GM18498 (cell line): ENCODE data around the gene SELENBP1.

Source experiments
- ATAC-seq: cut with Tn5 transposase; IDR thresholded peaks from one replicate; pipeline ENCODE4 v1.9.1; 2021; ENCODE audit warnings: mild to moderate bottlenecking, moderate library complexity; ENCODE audit not compliant: unreplicated experiment

SELENBP1 gene

DNA sequence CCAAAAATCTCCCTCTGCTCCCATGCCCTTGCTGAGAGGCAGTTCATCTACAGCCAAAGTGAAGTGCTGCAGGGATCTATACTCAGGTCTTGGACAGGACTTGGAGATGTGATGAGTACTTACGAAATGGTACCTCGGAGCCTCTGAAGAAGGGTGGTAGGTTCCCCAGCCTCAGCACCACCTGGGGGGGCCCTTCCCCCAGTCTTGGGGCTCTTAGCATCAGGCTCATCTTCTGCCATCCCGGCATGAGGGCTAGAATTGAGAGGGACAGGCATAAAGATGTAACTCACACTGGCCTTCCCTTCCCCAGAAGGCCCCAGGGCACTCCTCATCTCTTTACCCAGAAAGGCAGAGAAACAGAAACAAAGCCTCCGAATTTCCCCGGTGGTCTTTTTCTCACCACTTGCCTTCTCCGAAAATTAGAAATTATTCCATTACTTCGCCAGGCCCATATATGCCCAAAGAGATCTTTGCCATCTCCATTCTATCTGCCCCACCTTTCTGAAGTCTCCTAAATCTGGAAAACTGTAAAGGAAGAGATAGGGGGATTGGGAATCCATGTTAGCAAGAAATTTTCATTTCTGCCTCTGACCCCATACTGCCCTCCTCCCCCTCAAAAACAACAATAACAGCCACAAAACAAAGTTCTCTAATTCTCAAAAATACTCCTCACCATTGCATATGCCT, 26.3 kb downstream of the SELENBP1 start:
- ATAC-seq = no peak

DNA sequence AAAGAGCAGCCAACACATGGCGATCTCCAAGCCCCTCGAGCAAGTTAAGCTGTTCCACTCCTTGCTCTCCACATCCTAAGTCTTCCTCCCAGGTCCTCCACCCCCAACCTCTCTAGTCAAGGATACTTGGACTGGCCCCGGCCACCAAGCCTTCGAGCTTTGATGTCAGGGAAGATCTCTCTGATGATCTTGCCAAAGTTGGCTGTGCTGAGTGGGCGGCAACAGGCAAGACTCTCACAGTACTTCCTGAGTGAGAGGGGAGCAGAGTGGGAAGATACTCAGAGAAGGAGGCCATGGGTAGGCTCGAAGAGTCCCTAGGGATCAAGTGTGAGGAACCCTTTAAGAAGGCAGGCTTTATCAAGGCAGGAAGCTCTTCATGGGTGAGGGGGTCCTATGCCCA, 28.2 kb downstream of the SELENBP1 start:
- no peak for ATAC-seq

DNA sequence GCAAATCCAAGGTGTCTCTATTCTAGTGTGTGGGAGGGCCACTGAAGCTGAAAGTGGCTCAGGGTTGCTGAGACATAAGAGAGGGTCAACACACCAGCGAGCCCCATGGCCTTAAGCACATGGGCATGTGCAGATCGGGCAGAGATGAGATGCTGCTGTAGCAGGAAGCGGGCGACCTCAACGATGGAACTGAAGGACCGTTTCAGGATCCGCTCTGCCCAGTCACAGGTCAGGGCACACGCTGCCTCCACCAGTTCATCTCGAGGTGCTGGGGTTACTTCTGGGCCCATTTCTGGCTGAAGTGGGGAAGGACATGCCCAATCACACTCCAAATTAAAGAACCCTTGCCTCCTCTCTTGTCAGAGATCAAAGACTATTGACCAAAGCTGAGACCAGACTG, 28.9 kb downstream of the SELENBP1 start:
- no peak for ATAC-seq

DNA sequence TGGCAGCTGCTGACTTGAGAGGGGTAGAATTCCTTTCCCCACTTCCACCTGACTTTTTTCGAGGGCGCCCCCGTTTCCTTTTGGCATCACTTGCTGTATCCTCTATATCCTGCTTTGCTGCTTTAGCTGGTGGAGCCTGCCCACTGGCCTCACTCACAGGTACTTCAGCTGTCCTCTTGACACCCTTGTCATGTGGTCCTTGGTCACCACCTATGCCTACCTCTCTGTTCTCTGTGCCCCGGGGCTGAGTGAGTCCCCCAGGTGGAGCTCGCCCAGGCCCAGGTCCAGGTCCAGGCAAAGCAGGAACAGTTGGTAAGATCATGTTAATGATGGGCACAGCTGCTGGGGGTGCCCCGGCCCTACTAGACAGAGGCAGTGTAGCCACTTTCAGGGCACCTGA, 29.9 kb downstream of the SELENBP1 start:
- ATAC-seq = no peak

DNA sequence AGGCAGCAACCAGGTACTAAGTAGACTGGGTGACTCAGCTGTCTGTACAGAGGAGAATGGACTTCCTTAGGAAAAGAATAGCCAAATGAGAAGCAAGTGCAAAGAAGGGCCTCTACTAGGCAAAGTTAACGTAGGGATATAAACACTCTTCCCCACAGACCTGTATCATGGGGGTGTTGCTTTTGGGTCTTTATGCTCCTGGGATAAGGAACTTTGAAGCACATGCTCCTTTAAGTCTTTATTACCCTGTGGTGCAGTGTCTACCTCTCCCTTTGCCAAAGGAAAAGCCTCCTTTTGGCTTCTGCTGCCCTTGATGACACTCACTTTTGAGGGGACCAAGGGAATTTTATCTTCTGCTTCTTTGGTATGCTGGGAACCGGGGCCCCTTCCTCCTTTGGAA, 30.5 kb downstream of the SELENBP1 start:
- no peak for ATAC-seq

DNA sequence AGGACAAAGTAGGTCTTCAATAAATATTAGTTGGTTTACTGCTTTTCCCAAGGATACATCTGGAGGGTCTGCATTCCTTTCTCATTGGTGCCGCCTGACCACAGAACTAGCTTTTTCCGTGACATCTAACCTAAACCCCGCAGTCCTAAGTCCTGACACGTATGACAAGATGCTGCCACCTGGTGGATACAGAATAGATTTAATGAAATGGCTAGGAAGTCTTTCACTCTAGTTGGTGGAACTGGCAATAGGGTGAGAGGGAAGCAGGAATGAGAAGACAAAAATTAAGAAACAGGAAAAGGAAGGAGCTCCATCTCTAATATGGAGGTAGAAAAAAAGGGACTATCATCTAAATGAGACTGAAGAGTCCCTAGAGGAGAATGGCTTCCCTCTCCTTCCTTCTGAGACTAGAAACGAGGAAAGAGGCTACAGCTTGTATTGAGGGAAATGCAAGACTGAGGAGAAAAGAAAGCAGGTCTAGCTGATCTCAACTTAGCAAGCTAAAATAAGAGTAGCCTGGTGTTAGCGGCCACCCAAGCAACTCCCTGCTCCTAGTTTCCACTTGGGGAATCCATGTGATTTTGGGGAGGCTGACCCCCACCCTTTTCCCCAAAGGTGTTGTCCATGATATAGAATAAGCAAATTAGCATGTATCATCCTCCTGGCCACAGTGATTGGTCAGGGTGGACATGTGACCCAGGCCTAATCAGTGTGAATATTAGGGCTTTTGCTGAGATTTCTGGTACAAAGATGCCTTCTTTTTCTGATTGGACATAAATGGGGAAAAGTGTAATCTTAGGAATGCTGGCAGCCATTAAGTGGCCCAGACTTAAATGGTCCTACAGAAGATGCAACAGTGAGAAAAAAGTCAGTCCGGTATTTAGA, 31.4 kb downstream of the SELENBP1 start:
- no peak for ATAC-seq

DNA sequence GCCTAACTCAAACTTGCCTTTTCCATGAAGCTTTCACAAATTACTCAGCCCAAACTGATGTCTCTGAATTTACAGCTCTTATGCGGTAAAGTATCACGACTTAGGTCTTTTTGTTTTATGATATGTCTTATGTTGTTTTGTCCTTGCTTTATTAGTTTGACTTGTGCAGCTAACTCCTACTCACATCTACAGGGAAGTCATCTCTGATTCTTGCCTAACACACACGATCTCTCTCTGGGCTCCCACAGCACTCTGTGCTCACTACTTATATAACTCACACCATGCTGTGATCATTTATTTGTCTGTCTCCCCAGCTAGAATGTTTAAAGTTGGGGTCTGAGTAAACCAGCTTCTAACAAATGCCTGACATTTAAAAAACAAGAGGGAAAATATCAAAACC, 35.9 kb downstream of the SELENBP1 start:
- no peak for ATAC-seq

DNA sequence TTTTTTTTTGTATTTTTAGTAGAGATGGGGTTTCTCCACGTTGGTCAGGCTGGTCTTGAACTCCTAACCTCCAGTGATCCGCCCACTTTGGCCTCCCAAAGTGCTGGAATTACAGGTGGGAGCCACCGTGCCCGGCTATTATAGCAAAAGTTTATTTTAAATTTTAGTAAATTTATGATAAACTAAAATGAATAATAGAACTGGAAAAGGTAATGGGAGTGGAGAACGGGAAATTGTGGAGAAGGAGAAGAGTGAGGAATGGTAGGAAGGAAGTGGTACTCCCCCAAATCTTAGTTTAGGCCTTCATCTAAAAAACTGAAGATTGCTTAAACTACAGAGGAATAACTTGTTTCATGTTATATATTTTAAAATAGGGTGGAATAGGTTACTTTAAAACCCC, 37.7 kb downstream of the SELENBP1 start:
- no peak for ATAC-seq

DNA sequence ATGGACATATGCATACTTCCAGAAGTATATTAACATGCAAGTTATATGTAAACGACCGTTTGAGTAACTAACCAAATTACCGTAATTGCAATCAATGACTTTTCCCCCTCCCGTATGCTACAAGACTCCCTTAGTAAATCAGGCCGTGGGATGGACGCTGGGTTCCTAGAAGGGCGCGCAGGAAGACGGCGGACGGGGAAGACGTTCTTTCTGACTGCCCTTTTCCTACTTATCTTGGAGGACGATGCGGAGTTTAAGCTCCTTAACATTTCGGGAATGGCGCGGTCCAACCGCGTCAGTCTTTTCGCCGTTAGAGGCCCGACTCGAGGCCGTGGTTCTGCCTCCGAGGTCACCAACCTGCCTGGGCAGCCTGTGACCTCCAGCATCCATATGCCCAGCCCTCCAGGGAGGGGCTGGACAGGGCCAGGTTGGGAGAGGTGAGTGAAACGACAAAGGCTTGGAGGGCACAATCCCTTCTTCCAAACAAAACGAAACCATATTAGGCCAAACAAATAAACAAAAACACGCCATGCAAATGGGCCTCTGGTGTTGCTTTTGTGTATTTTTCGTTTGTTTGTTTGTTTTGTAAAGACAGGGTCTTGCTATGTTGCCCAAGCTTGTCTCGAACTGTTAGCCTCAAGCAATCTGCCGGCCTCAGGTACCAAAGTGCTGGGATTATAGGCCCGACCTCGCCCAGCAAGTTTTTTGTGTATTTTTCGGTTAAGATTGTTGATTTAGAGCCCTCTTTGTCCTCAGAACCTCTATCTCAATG, 44.4 kb downstream of the SELENBP1 start:
- peak; percentile 18 for ATAC-seq

DNA sequence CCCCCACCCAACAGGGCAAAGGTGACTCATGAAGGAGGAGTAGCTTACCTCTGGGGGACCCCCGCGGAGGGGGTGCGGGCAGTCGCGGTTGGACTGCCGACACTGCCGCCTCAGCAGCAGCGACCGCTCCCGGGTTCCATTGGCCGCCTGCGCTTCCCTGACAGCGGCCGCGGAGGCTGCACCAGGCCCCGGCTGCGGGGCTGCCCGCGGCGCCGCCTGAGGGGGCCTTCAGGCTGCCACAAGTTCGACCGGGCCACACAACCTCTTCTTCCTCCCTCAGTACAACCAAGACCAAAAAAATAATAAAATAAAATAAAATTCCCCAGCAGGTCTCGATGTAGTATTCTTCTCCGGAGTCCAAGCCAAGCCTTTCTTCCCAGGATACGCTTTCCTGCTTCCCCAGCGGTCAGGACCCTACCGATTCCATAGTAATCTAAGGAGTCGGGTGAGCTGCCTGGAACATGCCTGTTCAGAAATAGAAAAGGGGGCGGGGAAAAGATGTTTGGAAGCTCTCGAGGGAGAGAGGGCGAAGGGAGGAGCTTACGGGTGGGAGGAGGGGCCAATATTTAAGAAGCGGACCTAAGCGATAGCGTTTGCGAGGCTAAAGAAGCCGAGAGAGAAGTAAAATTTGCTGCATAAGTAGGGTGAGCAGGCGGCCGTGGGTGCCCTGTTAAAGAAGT, 45.1 kb downstream of the SELENBP1 start, which contains the start of gene PI4KB:
TSS of gene PI4KB (minus strand) at position 194 of the 680 bp plus-strand sequence. CDS start 10,935 bp downstream, outside the sequence.
- peak; percentile 85 for ATAC-seq

DNA sequence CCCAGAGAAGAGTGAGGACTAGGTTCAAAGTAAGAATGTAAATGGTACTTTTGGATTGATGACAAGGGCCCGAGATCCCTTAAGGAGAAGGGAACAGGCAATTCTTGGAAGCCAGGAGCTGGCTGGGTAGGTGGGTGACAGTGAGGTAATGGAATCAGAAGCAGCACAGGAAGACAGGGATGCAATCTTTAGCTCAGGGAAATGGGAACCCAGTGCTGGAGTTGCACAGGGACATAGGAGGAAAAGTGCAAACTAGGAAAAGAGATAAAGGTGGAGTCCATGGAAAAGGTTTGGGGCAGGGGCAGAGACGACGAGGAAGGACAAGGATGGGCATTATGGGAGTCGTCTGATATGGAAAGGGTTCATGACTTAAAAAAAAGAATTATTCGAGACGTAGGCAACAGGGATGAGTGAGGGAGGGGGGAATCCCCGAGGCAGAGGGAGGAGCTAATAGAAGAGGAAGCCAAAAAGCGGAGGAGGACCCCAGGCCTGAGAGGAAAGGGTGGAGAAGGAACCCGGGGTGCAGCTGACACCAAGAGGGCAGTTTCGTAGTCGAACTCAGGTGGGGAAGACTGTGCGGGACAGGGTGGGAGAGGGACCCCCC, 45.8 kb downstream of the SELENBP1 start:
- peak; percentile 54 for ATAC-seq

DNA sequence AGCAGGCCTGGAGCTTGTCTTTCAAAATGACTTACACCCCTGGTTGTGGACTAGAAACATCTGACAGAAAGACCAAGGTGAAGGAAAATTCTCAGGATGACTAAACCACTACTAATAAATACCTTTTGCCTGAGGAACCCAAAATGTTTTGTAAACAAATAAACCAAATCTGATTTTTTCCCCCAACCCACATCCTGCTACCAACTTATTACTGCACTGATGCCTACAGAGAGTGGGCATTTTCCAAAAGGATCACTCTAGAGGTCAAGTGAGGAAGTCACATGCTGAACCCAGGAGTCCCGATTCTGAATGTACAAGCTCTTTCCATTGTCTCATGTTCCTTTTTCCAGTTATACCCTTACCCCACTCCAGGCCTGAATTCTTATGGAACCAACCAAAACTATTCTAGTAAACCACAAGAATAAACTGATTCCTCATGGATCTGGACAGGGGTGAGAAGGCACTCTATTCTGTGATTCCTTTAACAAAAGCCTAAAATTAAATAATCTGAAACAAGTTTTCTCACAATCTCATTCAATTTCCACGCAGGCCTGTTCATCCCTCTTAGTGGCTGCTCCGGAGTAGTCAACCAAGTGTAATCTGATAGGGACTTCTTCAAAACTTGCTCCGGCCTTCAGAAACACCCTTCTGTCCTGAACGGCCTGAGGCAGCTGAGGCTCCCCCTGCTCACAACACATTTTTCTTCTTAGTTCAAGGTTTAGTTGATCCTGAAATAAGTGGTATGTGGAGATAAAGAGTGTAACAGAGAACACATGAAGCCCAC, 46.7 kb downstream of the SELENBP1 start:
- ATAC-seq = no peak

DNA sequence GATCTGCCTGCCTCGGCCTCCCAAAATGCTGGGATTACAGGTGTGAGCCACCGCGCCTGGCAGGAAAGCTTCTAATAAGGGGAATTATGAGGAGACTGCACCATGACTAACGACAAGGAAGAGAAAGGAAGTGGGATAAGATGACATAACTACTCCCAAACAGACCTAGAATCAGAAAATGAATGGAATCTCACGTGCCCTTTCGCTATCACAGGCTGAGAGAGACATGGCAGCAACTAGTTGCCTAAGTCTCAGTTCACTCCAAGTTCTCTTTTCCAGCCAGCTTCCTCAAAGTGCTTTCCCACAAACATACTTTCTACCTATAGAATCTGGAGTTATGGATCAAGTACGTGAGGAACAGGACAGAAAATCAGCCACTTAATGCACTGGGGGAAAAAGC, 47.3 kb downstream of the SELENBP1 start:
- ATAC-seq = no peak

DNA sequence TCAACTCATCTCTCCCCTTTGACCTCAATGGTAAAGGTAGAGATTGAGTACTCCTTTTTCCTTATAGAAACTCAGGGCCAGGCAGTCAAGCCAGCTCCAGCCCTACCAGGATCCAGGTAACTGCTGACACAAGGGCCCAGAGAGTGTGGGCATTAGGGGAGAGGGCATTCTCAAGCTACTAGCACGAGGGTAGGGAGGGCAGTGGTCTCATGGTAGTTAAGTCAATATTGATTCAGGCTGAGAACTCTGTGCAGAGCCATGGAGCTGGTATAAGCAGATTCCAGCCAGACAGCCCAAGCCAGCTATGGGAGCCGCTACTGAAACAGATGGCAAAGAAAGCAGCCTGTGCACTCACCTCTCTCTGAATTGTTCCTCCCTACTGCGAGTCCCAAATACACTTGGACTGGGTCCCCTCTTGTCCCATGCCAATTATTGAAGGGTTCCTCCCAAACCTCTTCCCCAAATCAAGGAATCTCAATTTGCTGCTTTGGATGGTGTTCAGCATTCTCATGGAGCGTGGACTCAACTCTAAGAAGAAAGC, 48.0 kb downstream of the SELENBP1 start:
- ATAC-seq = no peak

DNA sequence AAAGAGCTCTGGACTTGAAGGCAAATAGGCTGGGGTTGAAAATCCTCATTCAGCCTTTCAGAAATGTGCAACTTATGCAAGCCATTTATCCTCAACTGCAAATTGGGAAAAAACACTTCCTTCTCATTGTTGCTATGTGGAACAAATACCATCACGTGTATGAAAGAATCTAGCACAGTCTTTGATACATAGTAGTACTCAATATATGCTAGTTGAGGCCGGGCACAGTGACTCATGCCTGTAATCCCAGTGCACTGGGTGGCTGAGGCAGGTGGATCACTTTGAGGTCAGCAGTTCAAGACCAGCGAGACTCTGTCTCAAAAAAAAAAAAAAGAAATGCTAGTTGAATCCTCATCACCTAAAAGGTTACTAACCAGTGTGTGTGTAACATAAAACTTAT, 53.5 kb downstream of the SELENBP1 start:
- ATAC-seq = no peak

DNA sequence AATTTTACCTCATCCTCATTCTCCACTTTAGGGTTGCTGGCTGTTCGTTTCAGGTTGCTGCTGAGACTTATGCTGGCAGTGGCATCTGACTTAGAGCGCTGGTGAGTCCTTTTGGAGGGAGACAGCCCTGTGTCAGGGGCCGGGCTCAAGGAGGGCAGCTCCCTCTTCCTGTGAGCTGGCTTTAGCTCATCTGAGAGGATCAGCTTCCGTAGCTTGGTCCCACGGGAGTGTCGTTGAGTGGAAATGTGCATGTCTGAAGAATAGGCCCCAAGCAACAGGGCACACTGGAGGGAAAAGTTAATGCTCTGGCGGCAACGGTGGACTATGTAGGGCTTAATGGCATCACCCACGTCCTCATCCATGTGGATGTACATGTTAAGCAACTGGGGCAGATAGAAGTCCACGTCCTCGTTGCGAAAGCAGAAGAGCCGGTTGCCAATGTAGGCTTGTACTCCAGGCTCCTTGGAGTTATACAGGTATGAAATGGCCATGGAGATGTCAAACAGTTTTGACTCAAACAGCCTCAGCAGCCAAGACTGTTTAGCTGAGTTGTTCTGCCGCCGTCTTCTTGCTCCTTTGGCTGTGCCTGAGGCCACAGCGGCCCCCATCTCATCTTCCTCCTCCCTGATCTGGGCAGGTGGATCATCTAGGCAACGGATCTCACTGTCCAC, 56.8 kb downstream of the SELENBP1 start:
- ATAC-seq = no peak
